NCI-H510A treated with DMSO at 0.1 percent for 48 hours (cell line): Measurements from ENCODE around the gene ALDH7A1.
"Not testable (repeated sequence)": the region's sequence is repeated elsewhere in the genome, so short reads cannot be mapped to it uniquely, and the experiment has no call there.

Source experiments
- DNase-seq: peaks from one replicate; lab custom pipeline; 2025; lab: John Stamatoyannopoulos, UW

ALDH7A1 gene

DNA sequence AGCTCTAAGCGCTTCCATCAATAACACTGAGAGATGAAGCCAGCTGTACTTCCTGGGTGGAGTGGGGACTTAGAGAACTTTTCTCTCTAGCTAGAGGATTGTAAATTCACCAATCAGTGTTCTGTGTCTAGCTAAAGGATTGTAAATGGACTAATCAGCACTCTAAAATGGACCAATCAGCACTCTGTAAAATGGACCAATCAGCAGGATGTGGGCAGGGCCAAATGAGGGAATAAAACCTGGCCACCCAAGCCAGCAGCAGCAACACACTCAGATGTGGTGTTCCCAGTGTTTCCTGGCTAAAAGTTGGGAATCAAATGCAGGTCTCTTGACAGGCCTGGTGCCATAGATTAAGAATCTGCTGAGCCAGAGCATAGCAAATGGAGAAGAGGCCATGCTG lies 60.5 kb downstream of the ALDH7A1 start:
- DNase-seq: no peak

DNA sequence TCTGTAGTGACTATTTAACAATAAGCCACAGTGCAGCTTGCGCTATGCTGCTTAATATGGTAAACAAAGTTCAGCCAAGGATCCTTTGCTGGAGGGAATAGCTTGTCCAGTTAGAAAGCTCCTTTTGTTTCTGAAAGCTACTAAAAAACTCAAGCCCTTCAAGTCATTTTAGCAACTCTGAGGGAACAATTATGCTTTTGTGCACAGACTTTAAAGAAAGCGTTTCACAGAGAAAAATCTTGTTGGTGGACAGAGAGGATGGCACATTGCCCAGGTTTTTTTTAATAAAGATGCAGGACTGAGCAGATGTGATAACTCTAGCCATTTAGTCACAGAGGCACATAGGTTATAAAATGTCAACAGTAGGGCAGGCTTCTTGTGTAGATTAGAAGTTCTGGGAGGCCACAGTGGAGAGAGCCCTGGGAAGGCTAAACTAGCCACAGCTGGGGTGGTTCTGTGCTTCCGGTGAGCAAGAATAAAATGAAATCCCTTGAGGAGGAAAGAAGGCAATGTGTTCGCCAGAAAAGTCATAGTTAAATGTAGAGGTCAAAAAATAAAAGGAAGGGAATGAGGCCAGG lies 63.4 kb downstream of the ALDH7A1 start:
- DNase-seq: no peak

DNA sequence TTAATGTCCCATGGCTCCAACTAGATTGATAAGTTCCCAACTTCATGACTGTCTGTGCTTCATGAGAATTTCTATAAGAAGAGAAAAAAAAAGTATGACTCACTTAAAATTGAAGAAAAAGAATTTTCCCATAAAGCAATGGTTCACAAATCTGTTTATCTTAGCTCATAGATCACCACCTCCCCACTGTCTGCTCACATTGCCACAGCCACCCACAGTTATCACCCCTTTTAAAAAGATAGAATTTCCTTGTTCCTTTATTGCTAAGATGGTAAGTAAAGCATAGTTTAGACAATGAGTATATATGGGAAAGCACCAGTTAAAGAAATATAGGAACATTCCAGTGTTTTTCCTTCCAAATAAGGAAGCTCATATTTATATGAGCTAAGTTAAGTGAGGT lies 67.1 kb downstream of the ALDH7A1 start:
- no peak for DNase-seq

DNA sequence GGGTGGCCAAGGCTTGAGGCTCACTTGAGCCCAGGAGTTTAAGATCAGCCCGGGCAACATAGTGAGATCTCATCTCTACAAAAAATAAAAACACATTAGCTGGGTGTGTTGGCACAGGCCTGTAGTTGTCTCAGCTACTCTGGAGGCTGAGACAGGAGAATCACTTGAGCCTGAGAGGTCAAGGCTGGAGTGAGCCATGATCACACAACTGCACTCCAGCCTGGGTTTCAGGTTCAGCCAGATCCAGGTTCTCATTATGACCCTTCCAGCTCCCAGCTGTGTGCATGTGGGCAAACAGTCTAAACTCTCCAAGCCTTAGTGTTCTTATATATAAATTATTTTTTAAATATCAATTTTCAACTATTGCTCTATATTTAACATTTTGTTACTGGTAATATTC lies 67.9 kb downstream of the ALDH7A1 start:
- DNase-seq: no peak

DNA sequence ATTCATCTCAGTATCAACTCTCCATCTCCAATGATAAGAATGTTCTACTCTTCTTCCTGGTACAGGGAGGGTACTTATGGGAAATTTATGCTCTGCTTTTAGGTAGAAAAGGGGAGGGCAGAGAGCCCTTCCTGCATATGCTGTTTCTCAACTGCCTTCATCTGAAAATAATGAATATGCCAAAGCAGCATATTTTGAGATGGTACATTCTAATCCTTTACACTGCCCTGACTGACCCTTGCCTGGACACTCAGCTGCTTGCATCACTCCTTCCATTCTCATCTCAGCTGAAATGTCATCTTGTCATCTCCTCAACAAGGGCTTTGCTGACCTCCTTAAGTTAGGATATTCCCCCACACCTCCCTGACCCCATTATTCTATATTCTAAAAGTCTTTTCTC lies 68.5 kb downstream of the ALDH7A1 start:
- no peak for DNase-seq

DNA sequence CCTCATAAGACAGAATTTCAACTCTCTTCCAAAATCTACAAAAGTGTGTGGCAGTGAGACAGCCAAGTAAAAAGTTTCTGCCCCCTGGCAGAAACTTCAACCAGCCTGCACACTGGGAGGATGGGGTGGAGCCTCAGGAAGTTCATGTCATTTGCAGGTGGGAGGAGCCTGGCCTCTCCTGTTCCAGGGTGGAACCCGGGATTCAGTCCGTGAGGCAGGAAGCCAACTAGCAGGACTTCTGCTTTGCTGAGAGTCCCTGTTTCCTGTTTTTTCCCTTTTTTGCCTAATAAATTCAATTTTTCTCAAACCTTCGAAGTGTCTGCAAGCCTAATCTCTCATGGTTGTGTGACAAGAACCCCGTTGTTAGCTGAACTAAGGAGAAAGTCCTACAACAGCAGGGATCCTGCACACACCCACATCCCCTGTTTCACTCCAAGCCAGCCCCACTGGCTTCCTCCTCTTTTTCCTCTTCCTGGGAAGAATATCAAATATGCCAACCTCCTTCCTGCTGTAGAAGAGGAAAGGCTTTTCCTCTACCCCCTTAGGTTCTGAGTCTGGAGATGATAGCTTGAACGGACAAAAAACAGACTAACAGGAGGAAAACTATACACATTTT lies 69.3 kb downstream of the ALDH7A1 start:
- no peak for DNase-seq

DNA sequence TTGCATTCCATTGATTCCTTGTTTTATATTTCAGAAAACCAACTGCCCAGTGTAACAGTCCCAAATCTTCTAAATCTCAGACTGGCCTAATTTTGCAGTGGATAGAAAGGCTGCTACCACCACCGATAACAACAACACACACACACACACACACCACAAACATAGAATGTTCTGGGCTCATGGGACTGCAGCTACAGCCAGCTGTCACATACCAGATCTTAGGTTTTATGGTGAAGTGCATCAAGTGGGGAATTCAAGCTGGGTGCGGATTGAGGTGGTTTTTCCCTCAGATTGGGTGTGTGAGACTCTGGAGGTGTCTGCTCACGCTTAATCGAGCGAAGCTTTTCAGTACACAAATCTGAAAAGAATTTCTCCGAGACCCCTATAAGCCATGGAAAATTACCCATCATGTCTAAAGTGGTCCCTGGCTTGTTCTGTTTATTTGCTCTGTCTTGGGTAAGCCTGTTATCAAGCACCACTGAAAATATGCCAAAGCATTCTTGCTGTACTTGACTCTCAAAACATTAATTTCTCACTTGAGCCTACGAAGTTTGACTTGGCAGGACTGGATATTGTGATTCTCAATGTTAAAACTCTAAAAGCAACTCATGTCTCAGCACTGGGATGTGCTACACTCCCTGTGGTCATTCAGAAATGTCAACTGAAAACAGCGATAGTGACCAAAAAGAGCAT lies 71.1 kb downstream of the ALDH7A1 start:
- no peak for DNase-seq

DNA sequence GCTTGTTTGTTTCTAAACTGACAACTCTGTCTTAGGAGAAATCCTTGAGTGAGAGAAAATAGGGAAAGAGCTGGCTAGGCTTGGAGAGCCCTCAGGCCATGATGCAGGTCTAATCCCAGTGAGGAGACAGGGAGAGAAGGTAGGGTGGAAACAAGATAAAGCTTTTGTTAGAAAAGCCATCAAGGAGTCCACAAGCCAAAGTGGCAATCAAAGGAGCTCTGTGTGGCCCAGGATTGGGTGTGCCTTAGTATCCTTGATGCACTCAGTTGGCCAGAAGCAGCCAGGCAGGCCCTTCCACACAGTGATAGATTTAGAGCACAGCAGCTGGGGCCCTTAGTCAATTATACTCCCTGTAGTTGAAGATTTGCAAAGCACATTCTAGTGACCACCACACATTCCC lies 73.9 kb downstream of the ALDH7A1 start:
- no peak for DNase-seq

DNA sequence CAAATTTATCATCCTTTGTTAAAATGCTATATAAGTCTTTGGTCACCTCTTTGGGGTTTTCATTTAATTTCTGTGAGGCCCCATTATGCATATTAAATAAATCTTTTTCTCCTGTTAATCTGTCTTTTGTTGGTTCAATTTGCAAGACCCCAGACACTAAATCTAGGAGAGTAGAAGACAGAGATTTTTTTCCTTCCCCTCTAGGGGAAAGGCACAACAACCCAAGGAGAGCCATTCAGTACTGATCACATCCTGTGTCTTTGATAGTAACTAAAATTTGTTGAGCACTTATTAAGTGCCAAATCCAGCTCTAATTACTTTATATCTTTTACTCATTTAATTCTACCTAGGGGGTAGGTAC lies 74.4 kb downstream of the ALDH7A1 start:
- DNase-seq: no peak

DNA sequence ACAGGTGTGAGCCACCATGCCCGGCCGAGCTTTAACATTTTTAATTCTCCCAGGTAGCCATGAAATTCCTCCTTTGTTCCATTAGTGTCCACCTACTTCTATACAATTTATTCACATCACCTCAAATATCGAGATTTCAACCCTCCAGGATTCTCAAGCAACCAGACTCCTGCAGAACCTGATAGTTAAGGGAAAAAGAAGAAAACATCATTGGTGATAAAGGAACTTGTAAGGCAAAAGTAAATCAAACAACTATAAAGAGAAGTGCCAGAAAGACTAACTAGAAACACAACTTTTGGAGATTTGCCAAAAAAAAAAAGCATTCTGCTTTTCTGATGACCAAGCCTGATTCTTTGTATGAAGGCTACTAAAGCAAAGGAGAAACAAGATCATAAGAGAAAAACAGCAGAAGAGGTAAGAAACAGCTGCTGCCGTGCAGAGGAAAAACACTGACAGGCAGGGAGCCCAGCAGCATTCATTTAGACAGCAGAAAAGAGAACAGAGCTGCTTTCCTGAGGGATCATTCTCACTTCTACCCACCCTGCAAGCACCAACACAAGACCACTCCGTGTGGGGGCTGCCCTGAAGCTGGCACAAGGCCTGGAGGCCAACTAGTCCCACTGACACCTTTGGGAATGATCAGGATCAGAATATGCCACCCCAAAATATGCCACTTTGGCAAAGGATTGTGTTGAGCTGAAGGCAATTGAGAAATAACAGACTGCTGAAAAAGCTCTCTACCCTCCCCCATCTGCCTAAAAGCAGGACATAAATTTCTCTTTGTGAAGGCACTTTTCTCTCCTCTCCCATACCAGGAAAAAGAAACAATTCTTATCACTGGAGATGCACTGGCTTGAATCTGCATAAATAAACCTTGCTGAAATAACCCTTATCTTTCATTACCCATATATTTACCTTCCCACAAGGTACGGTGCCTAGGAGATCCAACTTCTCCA lies 75.1 kb downstream of the ALDH7A1 start:
- no peak for DNase-seq

DNA sequence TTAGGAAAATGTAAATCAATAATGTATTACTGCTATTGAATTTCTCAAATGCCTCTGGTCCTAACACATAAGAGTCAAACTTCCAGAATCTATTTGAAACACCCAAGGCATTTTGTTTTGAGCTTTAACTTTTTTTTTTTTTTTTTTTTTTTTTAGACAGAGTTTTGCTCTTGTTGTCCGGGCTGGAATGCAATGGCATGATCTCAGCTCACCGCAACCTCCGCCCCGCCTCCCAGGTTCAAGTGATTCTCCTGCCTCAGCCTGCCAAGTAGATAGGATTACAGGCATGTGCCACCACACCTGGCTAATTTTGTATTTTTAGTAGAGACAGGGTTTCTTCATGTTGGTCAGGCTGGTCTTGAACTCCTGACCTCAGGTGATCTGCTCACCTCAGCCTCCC lies 75.8 kb downstream of the ALDH7A1 start:
- DNase-seq: not testable (repeated sequence)

DNA sequence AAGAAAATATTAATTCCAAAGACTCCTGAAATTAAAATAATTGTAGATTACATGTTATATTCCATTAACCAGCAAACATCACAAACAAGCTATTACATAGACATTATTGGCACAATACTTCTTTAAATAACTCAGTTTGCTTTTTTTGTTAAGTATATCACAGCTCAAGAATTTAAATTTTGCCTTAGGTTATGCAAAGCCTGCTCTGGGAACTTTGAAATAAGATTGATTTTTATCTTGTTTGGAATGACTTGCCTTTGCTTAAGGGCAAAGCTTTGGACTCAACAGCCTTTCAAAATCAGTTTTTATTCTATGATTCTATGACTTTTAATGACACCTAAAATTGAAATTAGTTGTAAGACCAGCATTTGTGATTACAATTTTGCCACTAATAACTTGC lies 78.2 kb downstream of the ALDH7A1 start:
- DNase-seq: no peak

DNA sequence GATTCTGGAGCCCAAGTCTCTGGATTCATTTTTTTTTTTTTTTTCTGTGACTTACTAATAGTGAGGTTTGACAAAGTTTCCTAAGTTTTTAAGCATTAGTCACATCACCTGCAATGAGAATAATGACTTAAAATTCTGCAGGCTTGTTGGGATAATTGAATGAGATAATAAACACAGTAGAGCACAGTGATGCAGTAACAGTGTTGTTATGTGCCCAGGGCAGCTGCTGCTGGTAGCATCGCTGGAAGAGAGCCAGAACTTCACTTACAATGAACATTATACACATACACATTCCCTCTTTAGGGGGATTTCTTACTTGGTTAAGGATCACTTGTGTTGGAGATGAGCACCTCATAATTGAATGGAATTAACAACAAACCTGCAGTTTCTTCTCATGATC lies 78.9 kb downstream of the ALDH7A1 start:
- DNase-seq: peak; percentile 23

DNA sequence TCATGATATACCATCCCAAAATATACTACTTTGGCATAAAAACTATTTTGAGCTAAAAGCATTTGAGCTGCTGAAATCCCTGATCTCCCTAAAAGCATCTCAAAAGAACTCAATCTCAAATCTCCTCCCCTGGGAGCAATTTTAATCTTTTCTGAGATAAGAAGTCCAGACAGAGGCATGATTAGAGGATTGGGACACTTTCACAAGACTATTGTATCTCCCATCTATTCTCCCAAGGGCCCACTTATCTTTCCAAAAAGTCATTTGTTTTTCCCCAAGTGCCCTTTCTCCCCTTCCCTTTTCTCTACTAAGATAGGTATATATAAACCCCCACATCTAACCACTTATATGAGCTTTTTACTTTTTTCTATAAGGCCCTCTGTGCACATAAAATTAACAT lies 79.7 kb downstream of the ALDH7A1 start:
- no peak for DNase-seq

DNA sequence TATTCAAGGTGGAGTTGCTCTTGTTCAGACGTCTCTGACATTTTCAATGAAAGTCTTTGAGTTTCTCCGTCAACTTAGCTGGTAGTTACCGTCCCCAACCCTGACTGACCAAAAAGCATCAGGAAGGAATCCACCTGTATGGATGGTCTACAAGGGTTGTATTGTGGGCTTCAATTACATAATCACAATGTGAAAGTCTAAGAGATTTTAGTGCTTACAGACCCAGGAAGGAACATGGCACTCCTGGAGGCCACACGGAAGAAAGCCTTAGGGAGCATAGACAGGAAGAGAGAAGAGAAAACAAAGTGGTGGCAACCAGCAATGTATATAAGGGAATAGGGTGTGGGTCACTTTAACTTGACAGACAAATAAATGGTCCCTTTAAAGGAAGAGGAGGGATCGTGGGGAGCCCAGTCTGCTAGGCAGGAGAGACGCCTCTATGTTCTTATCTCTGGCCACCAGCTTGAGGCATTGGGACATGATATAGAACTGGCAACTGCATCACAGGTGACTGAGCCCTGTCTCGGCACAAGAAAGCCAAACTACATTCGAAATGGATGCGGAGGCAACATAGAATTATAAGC lies 80.4 kb downstream of the ALDH7A1 start:
- no peak for DNase-seq

DNA sequence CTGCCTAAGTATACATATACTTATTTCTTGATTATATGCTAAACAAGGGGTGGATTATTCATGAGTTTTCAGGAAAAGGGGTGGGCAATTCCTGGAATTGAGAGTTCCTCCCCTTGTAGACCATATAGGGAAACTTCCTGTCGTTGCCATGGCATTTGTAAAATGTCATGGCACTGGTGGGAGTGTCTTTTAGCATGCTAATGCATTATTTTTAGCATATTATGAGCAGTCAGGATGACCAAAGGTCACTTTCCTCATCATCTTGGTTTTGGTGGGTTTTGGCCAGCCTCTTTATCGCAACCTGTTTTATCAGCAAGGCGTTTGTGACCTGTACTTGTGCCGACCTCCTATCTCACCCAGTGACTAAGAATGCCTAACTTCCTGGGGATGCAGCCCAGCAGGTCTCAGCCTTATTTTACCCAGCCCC lies 80.9 kb downstream of the ALDH7A1 start:
- DNase-seq: no peak

DNA sequence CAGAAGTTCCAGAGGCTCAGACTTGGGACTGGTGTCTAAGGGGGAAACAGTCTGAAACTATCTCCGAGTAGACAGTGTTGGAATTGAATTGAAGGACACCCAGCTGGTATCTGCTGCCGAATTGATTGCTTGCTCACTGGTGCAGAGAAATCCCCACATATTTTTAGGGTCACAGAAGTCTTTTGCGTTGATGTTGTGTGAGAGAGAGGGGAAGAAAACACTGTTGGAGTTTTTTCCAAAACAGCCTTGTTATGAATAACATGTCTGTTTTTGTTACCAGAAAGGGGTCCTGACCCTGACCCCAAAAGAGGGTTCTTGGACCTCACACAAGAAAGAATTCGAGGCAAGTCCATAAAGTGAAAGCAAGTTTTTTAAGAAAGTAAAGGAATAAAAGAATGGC lies 81.3 kb downstream of the ALDH7A1 start:
- DNase-seq: no peak

DNA sequence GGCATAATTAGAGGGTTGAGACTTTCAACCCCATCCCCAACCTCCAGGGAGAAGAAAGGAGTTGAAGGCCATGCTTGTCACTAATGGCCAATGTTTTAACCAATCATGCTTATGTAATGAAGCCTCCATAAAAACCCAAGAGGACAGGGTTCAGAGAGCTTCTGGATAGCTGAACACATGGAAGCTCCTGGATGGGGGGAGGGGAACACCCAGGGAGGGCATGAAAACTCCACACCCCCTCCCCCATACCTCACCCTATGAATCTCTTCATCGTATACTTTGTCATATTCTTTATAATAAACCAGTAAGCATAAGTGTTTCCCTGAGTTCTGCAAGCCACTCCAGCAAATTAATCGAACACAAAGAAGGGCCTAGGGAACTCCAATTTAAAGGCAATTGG lies 81.7 kb downstream of the ALDH7A1 start:
- no peak for DNase-seq

DNA sequence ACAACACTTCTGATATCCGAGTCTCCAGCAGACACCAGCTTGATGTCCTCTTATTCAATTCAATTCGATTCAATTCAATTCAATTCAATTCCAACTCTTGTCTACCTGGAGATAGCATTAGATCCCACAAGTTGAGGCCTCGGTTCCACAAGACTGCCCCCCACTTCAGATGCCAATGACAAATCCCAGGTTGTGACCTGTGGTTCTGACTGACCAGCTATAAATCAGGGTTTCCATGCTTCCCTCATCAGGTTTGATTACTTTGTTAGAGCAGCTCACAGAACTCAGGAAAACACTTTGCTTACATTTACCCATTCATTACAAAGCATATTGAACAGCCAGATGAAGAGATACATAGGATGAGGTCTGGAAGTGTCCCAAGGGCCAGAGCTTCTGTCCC lies 82.6 kb downstream of the ALDH7A1 start:
- no peak for DNase-seq

DNA sequence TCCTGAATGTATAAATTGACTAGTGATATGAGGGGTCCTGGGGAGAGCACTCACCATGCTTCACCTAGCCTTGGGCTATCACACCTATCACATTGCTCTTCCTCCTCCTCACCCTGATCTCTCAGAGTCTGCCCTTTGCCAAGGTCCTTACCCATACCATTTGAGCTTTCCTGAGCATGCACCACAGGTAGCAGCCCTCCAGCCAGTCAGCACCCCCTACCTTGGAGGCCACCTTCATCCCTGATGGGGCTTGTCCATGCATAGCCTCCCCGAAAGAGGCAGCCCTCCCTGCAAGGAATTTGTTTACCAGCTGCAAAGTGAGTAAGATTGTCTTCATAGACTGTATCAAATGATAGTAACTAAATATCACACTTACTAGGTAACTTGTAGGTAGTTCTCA lies 83.1 kb downstream of the ALDH7A1 start:
- no peak for DNase-seq

DNA sequence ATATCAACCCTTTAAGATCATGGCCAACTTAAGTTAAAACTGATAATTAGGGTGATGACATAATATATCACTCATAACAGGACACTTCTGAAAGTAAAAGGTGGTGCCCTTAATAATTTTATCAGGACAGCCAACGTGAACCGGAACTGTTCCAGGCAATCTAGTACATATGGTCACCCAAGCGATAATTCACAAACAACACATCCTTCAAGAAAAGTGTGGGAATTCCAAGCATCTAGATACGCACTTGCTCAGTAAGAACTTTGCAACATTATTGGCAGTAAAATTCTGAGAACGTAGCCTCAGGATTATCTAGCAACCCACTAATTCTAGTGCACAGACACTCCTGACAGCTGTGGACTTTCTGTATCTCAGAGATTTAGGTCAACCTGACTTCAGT lies 85.7 kb downstream of the ALDH7A1 start:
- DNase-seq: no peak

DNA sequence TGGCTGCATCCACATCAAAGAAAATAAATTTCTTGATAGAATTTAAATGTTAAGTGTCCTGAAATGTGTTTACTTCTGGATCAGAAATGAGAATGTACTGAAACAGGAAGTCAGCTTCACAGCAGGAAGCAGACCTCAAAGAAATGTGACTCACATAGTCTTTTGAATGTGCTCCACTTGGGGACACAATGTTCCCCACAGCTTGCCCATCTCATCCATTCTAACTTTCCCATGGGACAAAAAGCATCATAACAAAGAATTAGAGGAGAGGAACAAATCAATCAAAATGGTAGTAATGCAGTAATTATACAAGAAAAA lies 86.1 kb downstream of the ALDH7A1 start:
- DNase-seq: no peak
